Hematopoietic multipotent progenitor cell (in vitro differentiated cells): Measurements from ENCODE around the gene KIF1A. TPM values are rescaled to one million over a fixed set of nuclear protein-coding genes. Genes with fewer than 3 reads are reported as not detected.

Experiments used
- DNase-seq, 3 donors: peaks; one replicate each; pipeline ENCODE4 v3.0.0-alpha.2; 2011 to 2015; ENCODE audit warnings: low read depth in 2 of 3, low spot score in 2 of 3
- small RNA-seq: library from RNA; depleted of rRNA; stranded (forward); fragments of <200 nt; gene quantifications from one replicate; pipeline ENCODE3, GENCODE V24; 2012
- total RNA-seq: library from RNA; depleted of rRNA; stranded (reverse); fragments of >200 nt; gene quantifications from one replicate; pipeline ENCODE4 v1.2.3, GENCODE V29; 2012

The KIF1A gene
- total RNA-seq, 1 donor, result not detected

DNA sequence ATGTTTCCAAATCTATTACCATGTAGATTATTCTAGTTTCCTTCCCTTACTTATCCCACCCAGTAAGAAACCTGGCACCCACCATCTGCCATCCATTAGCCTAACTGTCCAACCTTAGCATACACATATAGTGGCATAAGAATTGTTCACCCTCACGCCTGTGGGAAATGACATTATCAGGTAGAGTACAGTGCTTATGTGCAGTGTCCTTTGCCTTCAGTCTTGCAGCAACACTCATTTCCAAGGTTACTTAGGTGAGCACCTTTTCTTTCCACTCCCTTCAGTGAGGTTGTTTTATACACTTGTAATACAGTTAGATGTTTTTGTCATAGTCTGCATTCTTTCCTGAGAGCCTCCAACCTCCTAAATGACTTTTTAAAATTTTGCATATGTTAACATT lies 155.4 kb downstream of the KIF1A start:
- DNase-seq, result no peak

Small RNAs within 50 kb of the gene (small RNA-seq; reads per million reads assigned to genes)
- gene AC011298.3, result not detected

Other genes with a start within 250 kb of the KIF1A start
- gene CAPN10, start 233.5 kb downstream of the KIF1A start, total RNA-seq, result 36.6 TPM
- 7.8 TPM for gene GPR35, start 194.7 kb downstream of the KIF1A start, total RNA-seq
- under 0.01 TPM for gene AQP12B, start 137.3 kb downstream of the KIF1A start, total RNA-seq
- not detected for gene AQP12A, start 128.4 kb downstream of the KIF1A start, total RNA-seq
- gene AGXT, start 48.6 kb upstream of the KIF1A start, total RNA-seq, result not detected
- not detected for gene MAB21L4, start 75.9 kb upstream of the KIF1A start, total RNA-seq
- gene CROCC2, start 86.1 kb upstream of the KIF1A start, total RNA-seq, result not detected
- gene SNED1, start 178.4 kb upstream of the KIF1A start, total RNA-seq, result 11.8 TPM